Effector memory CD8-positive, alpha-beta T cell (primary cell): ENCODE measurements around the gene USP36.

Source experiments
- ATAC-seq: fragments of 150-1000 bp; cut with Tn5 transposase; replicated peaks from 2 replicates; pipeline ENCODE4 v1.10.0; 2021; ENCODE audit warnings: mild to moderate bottlenecking, moderate library complexity
- DNase-seq, 3 experiments: peaks; one replicate each; pipeline ENCODE4 v3.0.0; 2021
- H3K27ac Mint-ChIP-seq, 2 donors: one replicate each; pipeline ENCODE4 v1.8.0; 2022; ENCODE audit warnings: mild to moderate bottlenecking in 2 of 2, mixed read lengths in 2 of 2, moderate library complexity in 2 of 2
- H3K27me3 Mint-ChIP-seq, 2 donors: one replicate each; pipeline ENCODE4 v1.8.0; 2022; ENCODE audit warnings: mixed read lengths in 2 of 2
- H3K36me3 Mint-ChIP-seq: one replicate; pipeline ENCODE4 v1.8.0; 2022; ENCODE audit warnings: mild to moderate bottlenecking, moderate library complexity, mixed read lengths; ENCODE audit not compliant: insufficient read depth
- H3K4me1 Mint-ChIP-seq, 2 donors: one replicate each; pipeline ENCODE4 v1.8.0; 2022; ENCODE audit warnings: low read depth in 2 of 2, mixed read lengths in 2 of 2
- H3K4me3 Mint-ChIP-seq, 2 donors: one replicate each; pipeline ENCODE4 v1.8.0; 2022; ENCODE audit warnings: mild to moderate bottlenecking in 2 of 2, mixed read lengths in 2 of 2, moderate library complexity in 2 of 2
- H3K9me3 Mint-ChIP-seq, 2 donors: one replicate each; pipeline ENCODE4 v1.8.0; 2022; ENCODE audit warnings: mixed read lengths in 2 of 2

USP36 gene

DNA sequence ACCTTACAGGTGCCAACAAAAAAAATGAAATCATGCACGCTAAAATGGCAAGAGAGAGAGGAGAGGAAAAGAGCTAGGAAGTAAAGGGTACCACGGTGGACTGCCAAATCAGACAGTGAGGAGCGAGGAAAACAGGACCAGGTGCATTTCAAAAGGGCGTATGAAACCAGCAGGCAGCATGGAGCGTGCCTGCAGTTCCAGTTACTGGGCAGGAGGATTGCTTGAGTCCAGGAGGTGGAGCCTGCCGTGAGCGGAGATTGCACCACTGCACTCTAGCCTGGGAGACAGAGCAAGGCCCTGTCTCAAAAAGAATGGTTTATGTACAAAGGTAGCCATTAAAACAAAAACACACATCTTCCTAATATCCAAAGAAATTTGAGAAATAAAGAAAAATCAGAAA, 16.4 kb downstream of the USP36 start:
- H3K4me1 Mint-ChIP-seq = peaks cover 34 to 39% of the 10 kb centered on the region in 2 donors
- no peaks in the 10 kb centered on the region for H3K9me3 Mint-ChIP-seq
- no peaks in the 10 kb centered on the region for H3K27me3 Mint-ChIP-seq
- H3K36me3 Mint-ChIP-seq = peaks cover 98% of the 10 kb centered on the region
- ATAC-seq = no peak
- H3K27ac Mint-ChIP-seq = no peak overlapping the region
- no peak overlapping the region for H3K4me3 Mint-ChIP-seq
- DNase-seq = no peak

DNA sequence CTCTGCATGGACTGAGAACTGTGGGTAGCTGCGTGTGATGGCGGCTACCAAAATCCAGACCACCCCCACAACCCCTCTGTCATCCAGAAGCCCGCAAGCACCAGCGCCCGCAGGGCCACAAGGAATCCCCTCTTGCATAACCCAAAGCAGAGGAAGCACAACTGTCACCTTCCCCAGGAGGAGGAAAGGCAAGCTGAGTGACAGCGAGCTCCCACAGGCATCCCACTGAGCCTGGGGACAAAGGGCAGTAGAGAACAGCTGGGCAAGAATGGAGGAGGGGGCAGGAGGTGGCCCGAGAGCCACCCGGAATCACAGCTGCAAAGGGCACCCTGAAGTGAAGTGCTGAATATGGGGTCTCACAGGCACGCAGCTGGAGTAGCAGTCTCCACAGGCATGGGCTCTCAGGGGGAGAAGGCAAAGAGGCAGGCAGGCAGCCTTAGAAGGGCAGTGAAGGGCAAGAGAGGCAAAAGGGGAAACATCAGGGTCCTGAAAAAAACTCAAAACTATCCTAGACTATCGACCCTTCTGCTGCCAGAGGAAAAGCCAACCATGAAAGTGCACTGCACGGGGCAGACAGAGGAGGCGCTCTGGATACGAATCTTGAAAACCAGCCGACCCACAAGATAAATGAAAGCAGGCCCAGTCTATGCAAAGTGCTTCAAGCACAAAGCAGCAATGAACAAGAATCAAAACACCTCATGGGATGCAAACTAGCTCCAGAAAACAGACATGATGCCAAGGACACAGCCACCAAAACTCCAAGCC, 17.1 kb downstream of the USP36 start:
- H3K4me1 Mint-ChIP-seq = peaks cover 41 to 46% of the 10 kb centered on the region in 2 donors
- DNase-seq (no peak), ATAC-seq (no peak)
- H3K4me3 Mint-ChIP-seq = peak overlapping the region in 1 of 2 donors; percentile 38
- peak overlapping the region; percentile 81 to 87 for H3K27ac Mint-ChIP-seq
- no peaks in the 10 kb centered on the region for H3K9me3 Mint-ChIP-seq
- peaks cover 98% of the 10 kb centered on the region for H3K36me3 Mint-ChIP-seq
- H3K27me3 Mint-ChIP-seq = no peaks in the 10 kb centered on the region

DNA sequence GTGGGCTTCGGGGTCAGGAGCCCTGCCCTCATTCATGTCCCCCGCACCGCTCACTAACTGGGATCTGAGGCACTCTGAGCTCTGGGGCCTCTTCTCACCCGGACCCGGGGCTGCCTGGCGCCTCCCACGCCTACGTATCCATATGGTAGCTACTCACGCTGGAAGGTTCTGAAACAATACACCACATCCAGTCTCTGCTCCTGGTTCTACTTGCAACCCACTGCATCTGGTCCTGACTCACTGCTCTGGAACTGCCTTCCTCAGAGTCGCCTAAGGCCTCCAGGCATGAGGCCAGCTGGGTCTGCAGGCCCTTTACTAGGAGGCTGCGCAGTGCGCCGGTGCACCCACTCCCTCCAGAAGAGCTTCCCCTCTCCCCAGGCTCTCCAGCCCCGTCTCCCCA, 18.1 kb downstream of the USP36 start:
- peak overlapping the region; percentile 81 to 87 for H3K27ac Mint-ChIP-seq
- DNase-seq = no peak

DNA sequence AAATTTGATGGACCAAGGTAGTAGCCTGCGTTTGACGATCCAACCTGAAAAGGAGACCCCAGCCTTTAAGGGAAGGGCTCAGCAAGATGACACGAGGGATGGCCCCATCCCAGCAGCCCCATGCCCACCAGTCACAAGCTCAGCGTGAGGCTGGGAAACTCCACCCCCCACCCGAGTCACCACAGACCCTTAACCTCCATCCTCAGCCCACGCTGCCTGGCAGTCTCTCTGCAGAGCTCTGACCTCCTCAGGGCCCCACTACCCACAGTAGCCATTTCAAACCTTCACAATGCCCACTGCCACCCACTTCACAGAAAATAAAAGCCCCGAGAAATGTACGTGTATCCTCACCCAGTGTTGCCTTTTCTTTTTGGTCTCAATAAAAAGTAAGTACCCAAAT, 18.7 kb downstream of the USP36 start:
- no peak for DNase-seq
- ATAC-seq = no peak
- peak overlapping the region; percentile 81 to 87 for H3K27ac Mint-ChIP-seq
- H3K4me1 Mint-ChIP-seq = peaks cover 47% of the 10 kb centered on the region in 2 donors
- no peaks in the 10 kb centered on the region for H3K9me3 Mint-ChIP-seq
- no peak overlapping the region for H3K4me3 Mint-ChIP-seq
- no peaks in the 10 kb centered on the region for H3K27me3 Mint-ChIP-seq
- H3K36me3 Mint-ChIP-seq = peaks cover 98% of the 10 kb centered on the region

More for the DNA sequence above, 18.1 kb downstream of the USP36 start:
- H3K4me1 Mint-ChIP-seq = peaks cover 41% of the 10 kb centered on the region in 2 donors
- peak overlapping the region in 1 of 2 donors; percentile 42 for H3K4me3 Mint-ChIP-seq
- no peaks in the 10 kb centered on the region for H3K27me3 Mint-ChIP-seq
- ATAC-seq = no peak
- H3K36me3 Mint-ChIP-seq = peaks cover 98% of the 10 kb centered on the region
- no peaks in the 10 kb centered on the region for H3K9me3 Mint-ChIP-seq

- no peaks in the 10 kb centered on the region for H3K27me3 Mint-ChIP-seq
- peaks cover 94% of the 10 kb centered on the region for H3K36me3 Mint-ChIP-seq
- no peak for DNase-seq
- peak overlapping the region; percentile 89 to 98 for H3K27ac Mint-ChIP-seq
- H3K4me3 Mint-ChIP-seq = peak overlapping the region in 1 of 2 donors; percentile 21
- peaks cover 50 to 51% of the 10 kb centered on the region in 2 donors for H3K4me1 Mint-ChIP-seq
- ATAC-seq = no peak
- no peaks in the 10 kb centered on the region for H3K9me3 Mint-ChIP-seq
These were observed 19.8 kb downstream of the USP36 start for GRCh38 chr17:78820841-78821240.

DNA sequence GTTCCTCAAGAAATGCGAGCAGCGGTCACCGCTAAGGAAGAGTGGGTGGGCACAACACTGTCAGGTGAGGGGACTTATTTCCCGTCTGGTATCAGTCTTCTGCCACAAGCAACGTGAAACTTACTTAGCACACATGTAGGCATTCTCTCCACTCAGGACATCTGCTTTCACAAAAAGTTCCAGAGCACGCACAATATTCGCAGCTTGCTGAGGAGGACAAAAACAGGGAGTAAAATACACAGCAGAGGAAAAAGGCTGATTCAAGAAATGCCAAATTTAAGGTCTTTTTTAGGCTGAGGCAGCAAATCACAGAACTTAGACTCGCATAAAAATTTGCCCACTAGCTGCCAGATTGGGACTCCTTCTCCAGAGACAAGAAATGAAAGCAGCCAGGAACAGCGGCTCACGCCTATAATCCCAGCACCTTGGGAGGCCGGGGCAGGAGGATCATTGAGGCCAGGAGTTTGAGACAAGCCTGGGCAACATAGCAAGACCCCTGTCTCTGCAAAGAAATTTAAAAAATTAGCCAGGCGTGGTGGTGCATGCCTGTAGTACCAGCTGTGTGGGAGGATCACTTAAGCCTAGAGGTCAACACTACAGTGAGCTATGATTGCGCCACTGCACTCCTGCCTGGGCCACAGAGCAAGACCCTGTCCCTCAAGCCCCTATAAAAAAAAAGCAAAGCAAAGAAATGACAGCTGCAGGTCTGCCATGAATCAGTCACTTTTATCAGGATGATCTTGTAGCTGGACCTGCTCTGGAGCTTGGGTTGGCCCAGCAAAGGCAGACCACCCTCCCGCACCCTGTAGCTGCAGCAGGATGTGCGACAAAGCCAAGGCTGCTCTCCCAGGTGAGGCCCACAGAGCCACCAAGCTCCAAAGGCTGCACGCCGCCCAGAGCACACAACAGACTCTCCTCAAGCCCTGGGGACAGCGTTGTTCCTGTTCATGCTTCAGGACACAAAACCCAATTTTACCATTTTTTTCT, 20.5 kb downstream of the USP36 start:
- H3K36me3 Mint-ChIP-seq = peaks cover 90% of the 10 kb centered on the region
- ATAC-seq (no peak), DNase-seq (no peak)
- H3K27ac Mint-ChIP-seq = peak overlapping the region; percentile 89 to 98
- peak overlapping the region; percentile 69 to 86 for H3K4me3 Mint-ChIP-seq
- peaks cover 45 to 48% of the 10 kb centered on the region in 2 donors for H3K4me1 Mint-ChIP-seq
- no peaks in the 10 kb centered on the region for H3K27me3 Mint-ChIP-seq
- H3K9me3 Mint-ChIP-seq = no peaks in the 10 kb centered on the region

DNA sequence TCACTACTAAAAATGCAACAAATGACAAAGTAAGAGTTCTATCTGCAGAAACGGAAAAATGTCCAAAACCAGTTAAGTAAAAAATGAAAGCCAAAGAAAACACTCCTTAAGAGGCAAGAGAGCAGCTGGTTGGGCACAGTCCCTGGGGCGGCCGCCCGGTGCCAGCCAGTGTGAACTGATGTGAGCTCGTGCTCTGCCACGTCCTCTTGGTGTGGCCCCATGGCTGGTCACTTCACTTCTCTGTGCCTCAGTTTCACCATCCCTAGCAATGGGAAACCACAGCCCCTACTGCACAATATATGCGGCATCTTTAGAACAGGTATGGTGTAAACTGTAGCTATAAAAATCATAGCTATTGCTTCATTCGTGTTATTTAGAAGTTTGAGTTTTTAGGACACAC, 21.2 kb downstream of the USP36 start:
- no peaks in the 10 kb centered on the region for H3K27me3 Mint-ChIP-seq
- peak overlapping the region; percentile 69 to 86 for H3K4me3 Mint-ChIP-seq
- peaks cover 91% of the 10 kb centered on the region for H3K36me3 Mint-ChIP-seq
- no peak for DNase-seq
- no peaks in the 10 kb centered on the region for H3K9me3 Mint-ChIP-seq
- H3K27ac Mint-ChIP-seq = peak overlapping the region; percentile 89 to 98
- H3K4me1 Mint-ChIP-seq = peaks cover 40 to 43% of the 10 kb centered on the region in 2 donors
- ATAC-seq = no peak

GRCh38 chr17:78818932-78819331, 21.7 kb downstream of the USP36 start:
- H3K9me3 Mint-ChIP-seq = no peaks in the 10 kb centered on the region
- H3K4me3 Mint-ChIP-seq = peak overlapping the region; percentile 69 to 86
- H3K36me3 Mint-ChIP-seq = peaks cover 91% of the 10 kb centered on the region
- H3K27me3 Mint-ChIP-seq = no peaks in the 10 kb centered on the region
- peak overlapping the region; percentile 89 to 98 for H3K27ac Mint-ChIP-seq
- ATAC-seq = peak; percentile 46
- peak; percentile 47 to 57 (median 50) for DNase-seq
- H3K4me1 Mint-ChIP-seq = peaks cover 37 to 40% of the 10 kb centered on the region in 2 donors

- peaks cover 33 to 36% of the 10 kb centered on the region in 2 donors for H3K4me1 Mint-ChIP-seq
- DNase-seq (no peak), ATAC-seq (no peak)
- peak overlapping the region; percentile 69 to 86 for H3K4me3 Mint-ChIP-seq
- peaks cover 91% of the 10 kb centered on the region for H3K36me3 Mint-ChIP-seq
- H3K27ac Mint-ChIP-seq = peak overlapping the region; percentile 97 to 98
- H3K9me3 Mint-ChIP-seq = no peaks in the 10 kb centered on the region
- H3K27me3 Mint-ChIP-seq = no peaks in the 10 kb centered on the region
These were observed 22.3 kb downstream of the USP36 start for GRCh38 chr17:78818152-78818846.

- Mint-ChIP-seq H3K4me1 (peaks cover 26 to 29% of the 10 kb centered on the region in 2 donors), H3K27me3 (no peaks in the 10 kb centered on the region), H3K4me3 (peak overlapping the region; percentile 82 to 86), H3K27ac (peak overlapping the region; percentile 97 to 98), H3K9me3 (no peaks in the 10 kb centered on the region), H3K36me3 (peaks cover 91% of the 10 kb centered on the region)
- ATAC-seq = peak; percentile 88
- peak; percentile 74 to 81 (median 78) for DNase-seq
These were observed 23.5 kb downstream of the USP36 start for GRCh38 chr17:78817123-78817522.

- Mint-ChIP-seq H3K27ac (no peak overlapping the region), H3K36me3 (peaks cover 91% of the 10 kb centered on the region), H3K9me3 (no peaks in the 10 kb centered on the region), H3K4me1 (peaks cover 26 to 29% of the 10 kb centered on the region in 2 donors), H3K4me3 (no peak overlapping the region), H3K27me3 (no peaks in the 10 kb centered on the region)
- ATAC-seq (no peak), DNase-seq (no peak)
These were observed 24.9 kb downstream of the USP36 start for GRCh38 chr17:78815696-78816095.

DNA sequence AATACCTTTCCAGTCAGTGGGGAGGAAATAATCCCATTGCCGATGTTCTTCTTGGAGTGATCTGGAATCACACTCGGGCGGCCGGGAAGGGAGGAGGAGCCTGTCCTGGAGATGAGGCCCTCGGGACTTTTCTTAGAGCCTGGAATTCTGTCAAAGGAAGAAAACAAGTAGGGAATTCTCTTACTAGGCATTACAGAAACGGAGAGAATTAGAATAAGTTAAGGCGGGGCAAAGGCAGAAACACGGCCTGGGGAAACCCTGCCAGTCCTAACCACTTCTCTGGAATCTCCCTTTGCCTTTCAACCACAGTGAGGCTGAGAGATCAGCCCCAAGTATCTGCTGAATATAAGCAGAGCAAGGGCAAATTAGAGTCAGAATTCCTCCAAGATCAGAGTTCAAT, 27.8 kb downstream of the USP36 start:
- Mint-ChIP-seq H3K27ac (peak overlapping the region; percentile 38 to 82), H3K4me1 (peaks cover 10 to 16% of the 10 kb centered on the region in 2 donors), H3K4me3 (peak overlapping the region in 1 of 2 donors; percentile 21), H3K9me3 (no peaks in the 10 kb centered on the region), H3K27me3 (no peaks in the 10 kb centered on the region), H3K36me3 (peaks cover 91% of the 10 kb centered on the region)
- peak; percentile 5 for ATAC-seq
- no peak for DNase-seq

DNA sequence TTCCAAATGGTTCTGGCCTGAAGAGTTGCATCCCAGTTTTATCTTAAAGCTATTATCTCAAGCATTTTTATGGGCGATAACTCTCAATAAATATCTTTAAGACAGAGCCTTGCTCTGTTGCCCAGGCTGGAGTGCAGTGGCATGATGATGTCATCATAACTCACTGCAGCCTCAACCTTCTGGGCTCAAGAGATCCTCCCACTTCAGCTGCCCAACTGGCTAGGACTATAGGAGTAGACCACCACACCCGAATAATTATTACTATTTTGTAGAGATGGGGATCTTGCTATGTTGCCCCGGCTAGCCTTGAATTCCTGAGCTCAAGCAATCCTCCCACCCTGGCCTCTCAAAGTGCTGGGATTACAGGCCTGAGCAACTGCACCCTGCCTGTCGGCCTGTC, 32.5 kb downstream of the USP36 start:
- peaks cover 30 to 34% of the 10 kb centered on the region in 2 donors for H3K4me1 Mint-ChIP-seq
- H3K27ac Mint-ChIP-seq = peak overlapping the region; percentile 26 to 35
- no peak overlapping the region for H3K4me3 Mint-ChIP-seq
- no peaks in the 10 kb centered on the region for H3K27me3 Mint-ChIP-seq
- no peaks in the 10 kb centered on the region for H3K9me3 Mint-ChIP-seq
- ATAC-seq (no peak), DNase-seq (no peak)
- peaks cover 98% of the 10 kb centered on the region for H3K36me3 Mint-ChIP-seq
